GM12878 (cell line): Measurements from ENCODE around the gene SERPINA9. TPM values are rescaled to one million over a fixed set of nuclear protein-coding genes. Genes with fewer than 3 reads are reported as not detected.

Experiments
- ATAC-seq: fragments of 200-7000 bp; cut with Tn5 transposase; 3 replicates; pipeline ENCODE4 v1.9.1; 2020; ENCODE audit warnings: mild to moderate bottlenecking, moderate library complexity
- BruUV-seq: library from RNA; stranded (reverse); fragments of 400-500 nt; replicated peaks from 2 replicates; lab custom pipeline; 2021; lab: Mats Ljungman, UMichigan
- CTCF ChIA-PET: fragments of 300-600 bp; sonication (Branson Sonifier 250); formaldehyde crosslinking; extraction: SDS; loops from one replicate; lab custom pipeline; 2021; ENCODE audit warnings: inconsistent platforms; lab: Yijun Ruan, JAX
- POLR2A ChIA-PET: fragments of 350-600 bp; formaldehyde crosslinking; extraction: SDS; loops from one replicate; lab custom pipeline; 2021; ENCODE audit warnings: inconsistent platforms; lab: Charles Lee
- RAD21 ChIA-PET: fragments of 300-600 bp; sonication (Branson Sonifier 250); formaldehyde crosslinking; loops from one replicate; lab custom pipeline; 2023; ENCODE audit warnings: antibody characterized with exemption; ENCODE audit not compliant: unreplicated experiment; lab: Charles Lee
- SMC1A ChIA-PET: fragments of 300-600 bp; sonication (Branson Sonifier 250); formaldehyde crosslinking; loops from one replicate; lab custom pipeline; 2023; ENCODE audit not compliant: unreplicated experiment, uncharacterized antibody; lab: Charles Lee
- DNase-seq: peaks from one replicate; pipeline ENCODE4 v3.0.0-alpha.2; 2011; ENCODE audit warnings: low read depth, low spot score
- FAIRE-seq: peaks from 3 replicates; lab custom pipeline; 2011; peaks lifted over from hg19 to GRCh38; lab: Jason Lieb, UNC
- H2AFZ ChIP-seq: 2 replicates; pipeline ENCODE4 v1.6.0; 2011; ENCODE audit warnings: low read depth, low read length, control low read depth; ENCODE audit not compliant: control insufficient read depth
- H3K27ac ChIP-seq: 2 replicates; pipeline ENCODE4 v1.5.1; 2011; ENCODE audit warnings: control low read depth; ENCODE audit not compliant: control insufficient read depth, insufficient read depth
- H3K27me3 ChIP-seq, 2 experiments: replicated peaks in 1 of 2; 2 replicates each; pipeline versions ENCODE4 v1.6.0 to v1.6.1; 2011; ENCODE audit warnings: low read length in 1 of 2; ENCODE audit not compliant: control insufficient read depth in 2 of 2, insufficient read depth in 2 of 2
- H3K36me3 ChIP-seq, 2 experiments: 2 replicates each; pipeline ENCODE4 v1.5.1; 2011; ENCODE audit warnings: low read length in 1 of 2; ENCODE audit not compliant: control insufficient read depth in 2 of 2, insufficient read depth in 2 of 2
- H3K4me1 ChIP-seq: 2 replicates; pipeline ENCODE4 v1.6.1; 2011; ENCODE audit warnings: mild to moderate bottlenecking, low read length, moderate library complexity, mixed read lengths; ENCODE audit not compliant: control insufficient read depth, insufficient read depth
- H3K4me2 ChIP-seq: 2 replicates; pipeline ENCODE4 v1.6.0; 2011; ENCODE audit warnings: control low read depth; ENCODE audit not compliant: control insufficient read depth, insufficient read depth
- H3K4me3 ChIP-seq: fragments of 200-600 bp; sonication (generic); 2 replicates; pipeline ENCODE4 v1.5.1; 2016
- H3K79me2 ChIP-seq: 2 replicates; pipeline ENCODE4 v1.6.0; 2011; ENCODE audit warnings: low read length; ENCODE audit not compliant: control insufficient read depth, insufficient read depth
- H3K9ac ChIP-seq: 2 replicates; pipeline ENCODE4 v1.8.0; 2011; ENCODE audit warnings: low read length, control low read depth, mixed read lengths; ENCODE audit not compliant: control insufficient read depth, insufficient read depth
- H3K9me3 ChIP-seq: replicated peaks from 3 replicates; pipeline ENCODE4 v1.5.1; 2011; ENCODE audit warnings: mild to moderate bottlenecking, low read length; ENCODE audit not compliant: control insufficient read depth, insufficient read depth
- H4K20me1 ChIP-seq: 2 replicates; pipeline ENCODE4 v1.6.0; 2011; ENCODE audit not compliant: control insufficient read depth, insufficient read depth
- CBX5 ChIP-seq: sonication (generic); IDR thresholded peaks from 2 replicates; pipeline ENCODE4 v1.6.1; 2016; ENCODE audit warnings: low read depth, moderate library complexity, mild to moderate bottlenecking, inconsistent platforms
- ELK1 ChIP-seq: IDR thresholded peaks from 2 replicates; pipeline ENCODE4 v1.6.1; 2012; ENCODE audit warnings: low read depth, low read length, improper control_type of control experiment
- MXI1 ChIP-seq: fragments of 150-350 bp; IDR thresholded peaks from 2 replicates; pipeline ENCODE4 v1.6.1; 2011; ENCODE audit warnings: low read depth, mild to moderate bottlenecking, inconsistent platforms, low read length, improper control_type of control experiment
- TCF12 ChIP-seq: IDR thresholded peaks from 2 replicates; pipeline ENCODE4 v1.6.1; 2011; ENCODE audit warnings: low read depth, mild to moderate bottlenecking, low read length
- TCF3 ChIP-seq: IDR thresholded peaks from 2 replicates; pipeline ENCODE4 v1.6.1; 2012; ENCODE audit warnings: low read depth, mild to moderate bottlenecking, low read length, borderline replicate concordance; ENCODE audit not compliant: insufficient read depth
- ZNF687 ChIP-seq: fragments of 450-650 bp; IDR thresholded peaks from 2 replicates; pipeline ENCODE4 v1.6.1; 2017; ENCODE audit warnings: mild to moderate bottlenecking, moderate library complexity
- ZZZ3 ChIP-seq: IDR thresholded peaks from 2 replicates; pipeline ENCODE4 v1.6.1; 2011; ENCODE audit warnings: low read depth; ENCODE audit not compliant: control insufficient read depth, insufficient read length
- WGBS: methylation state at CpG from one replicate; pipeline ENCODE4 v1.1.6; 2016; ENCODE audit warnings: low lambda C conversion rate; ENCODE audit not compliant: insufficient replicate concordance, insufficient coverage; ENCODE audit errors: missing lambda C conversion rate; 5-methylcytosine and 5-hydroxymethylcytosine counted together
- in situ Hi-C: fragments of 300-500 bp; cut with MboI; formaldehyde crosslinking; loops from 9 replicates; pipeline ENCODE4 v1.14.3; 2018; ENCODE audit warnings: mixed read lengths
- intact Hi-C: fragments of 100-400 bp; cut with micrococcal nuclease; formaldehyde crosslinking; loops from one replicate; pipeline ENCODE4 v1.14.2; 2022; ENCODE audit not compliant: unreplicated experiment
- polyA plus RNA-seq, 11 experiments: library from polyadenylated mRNA; depleted of rRNA in 4 of 11; unstranded in 6 of 11; stranded (reverse) in 5 of 11; fragments of >200 nt; fragmentation: Nextera tagmentation in 4 of 11; fragmentation: Illumina TruSeq in 1 of 11; extraction: Ambion mirVana in 4 of 11; extraction: Trizol in 1 of 11; gene quantifications; 1 replicate in 1 of 11; 2 replicates in 10 of 11; pipeline versions ENCODE4 v1.2.1 to v1.2.3, GENCODE V29; 2011 to 2016; ENCODE audit warnings: inconsistent platforms in 2 of 11, missing spikeins in 2 of 11, low read depth in 1 of 11
- total RNA-seq, 4 experiments: library from RNA; depleted of rRNA in 3 of 4; stranded (reverse); fragments of >200 nt in 3 of 4; fragmentation: Illumina TruSeq in 1 of 4; extraction: Trizol in 1 of 4; gene quantifications; 2 replicates each; pipeline versions ENCODE4 v1.2.1 to v1.2.3, GENCODE V29; 2013 to 2021

The SERPINA9 gene
- total and polyA plus RNA-seq, 10 of the 15 experiments (the other 5 are each of a cell fraction or from before 2014, with no cell fraction given), result 0.05 TPM; not detected in 9

- POLR2A ChIA-PET, result no interaction called here
- in situ Hi-C loops, result no loop called here
- Histone ChIP-seq H3K4me3 (no peak overlapping the region), H3K36me3 (no peaks in the 10 kb centered on the region), H3K4me2 (no peak overlapping the region), H3K9me3 (no peaks in the 10 kb centered on the region; the same call in 2 of the 3 replicates), H2AFZ (no peak overlapping the region), H3K79me2 (no peaks in the 10 kb centered on the region), H3K4me1 (no peaks in the 10 kb centered on the region), H4K20me1 (no peaks in the 10 kb centered on the region), H3K9ac (no peak overlapping the region), H3K27me3 (peaks cover 0 to 6% of the 10 kb centered on the region in 2 experiments; a peak in 1 of 4 replicates), H3K27ac (no peak overlapping the region)
- CTCF ChIA-PET, result no interaction called here
- 41% methylated on average over 10 of the region's 10 CpGs for WGBS
- BruUV-seq, result no TSS peak
- intact Hi-C loops, result no loop called here
- RAD21 ChIA-PET, result no interaction called here
- ATAC-seq (no peak), DNase-seq (no peak), FAIRE-seq (no peak)
- SMC1A ChIA-PET, result no interaction called here
- no peak for TF ChIP-seq CBX5
- no peak for TF ChIP-seq ELK1
- TF ChIP-seq ZZZ3, result no peak
- TF ChIP-seq ZNF687, result no peak
- no peak for TF ChIP-seq MXI1
- TF ChIP-seq TCF12, result no peak
- no peak for TF ChIP-seq TCF3
Observed at GRCh38 chr14:94517248-94517640, 41.2 kb upstream of the SERPINA9 start.
